ENCODE measurements around the gene DNAJB6.

- TF ChIP-seq, protein P1, sequence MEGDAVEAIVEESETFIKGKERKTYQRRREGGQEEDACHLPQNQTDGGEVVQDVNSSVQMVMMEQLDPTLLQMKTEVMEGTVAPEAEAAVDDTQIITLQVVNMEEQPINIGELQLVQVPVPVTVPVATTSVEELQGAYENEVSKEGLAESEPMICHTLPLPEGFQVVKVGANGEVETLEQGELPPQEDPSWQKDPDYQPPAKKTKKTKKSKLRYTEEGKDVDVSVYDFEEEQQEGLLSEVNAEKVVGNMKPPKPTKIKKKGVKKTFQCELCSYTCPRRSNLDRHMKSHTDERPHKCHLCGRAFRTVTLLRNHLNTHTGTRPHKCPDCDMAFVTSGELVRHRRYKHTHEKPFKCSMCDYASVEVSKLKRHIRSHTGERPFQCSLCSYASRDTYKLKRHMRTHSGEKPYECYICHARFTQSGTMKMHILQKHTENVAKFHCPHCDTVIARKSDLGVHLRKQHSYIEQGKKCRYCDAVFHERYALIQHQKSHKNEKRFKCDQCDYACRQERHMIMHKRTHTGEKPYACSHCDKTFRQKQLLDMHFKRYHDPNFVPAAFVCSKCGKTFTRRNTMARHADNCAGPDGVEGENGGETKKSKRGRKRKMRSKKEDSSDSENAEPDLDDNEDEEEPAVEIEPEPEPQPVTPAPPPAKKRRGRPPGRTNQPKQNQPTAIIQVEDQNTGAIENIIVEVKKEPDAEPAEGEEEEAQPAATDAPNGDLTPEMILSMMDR (IDR thresholded peaks at IDR 0.05): no peak
- TF ChIP-seq POLR2A (IDR thresholded peaks at IDR 0.05): no peak
These were observed 96.8 kb downstream of the DNAJB6 start for GRCh38 chr7:157433628-157434027.

Data from vagina (tissue), 2 donors.